Measurements from ENCODE around the gene UMODL1. TPM values are rescaled to one million over a fixed set of nuclear protein-coding genes. Genes with fewer than 3 reads are reported as not detected.

Gene UMODL1
- total RNA-seq, 1 experiment from 2014 or later, result not detected

DNA sequence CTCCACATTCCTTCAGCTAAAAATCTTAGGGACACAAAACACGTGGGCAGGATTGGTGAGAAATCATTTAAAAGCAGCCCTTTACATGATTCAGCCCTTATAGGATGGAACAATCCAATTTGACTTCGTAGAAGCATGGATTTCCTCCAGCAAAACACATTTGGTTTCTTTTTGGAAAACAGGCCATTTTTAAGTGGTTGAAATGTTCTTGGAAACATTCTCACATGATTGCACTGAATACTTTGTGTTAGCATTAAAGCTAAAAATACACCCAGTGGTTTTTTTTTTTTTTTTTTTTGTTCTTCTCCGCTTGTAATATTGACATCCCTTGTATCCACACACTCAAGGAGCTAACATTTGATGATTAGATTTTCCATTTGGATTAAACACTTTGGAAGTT, 105.7 kb downstream of the UMODL1 start:
- TF ChIP-seq, protein P1, sequence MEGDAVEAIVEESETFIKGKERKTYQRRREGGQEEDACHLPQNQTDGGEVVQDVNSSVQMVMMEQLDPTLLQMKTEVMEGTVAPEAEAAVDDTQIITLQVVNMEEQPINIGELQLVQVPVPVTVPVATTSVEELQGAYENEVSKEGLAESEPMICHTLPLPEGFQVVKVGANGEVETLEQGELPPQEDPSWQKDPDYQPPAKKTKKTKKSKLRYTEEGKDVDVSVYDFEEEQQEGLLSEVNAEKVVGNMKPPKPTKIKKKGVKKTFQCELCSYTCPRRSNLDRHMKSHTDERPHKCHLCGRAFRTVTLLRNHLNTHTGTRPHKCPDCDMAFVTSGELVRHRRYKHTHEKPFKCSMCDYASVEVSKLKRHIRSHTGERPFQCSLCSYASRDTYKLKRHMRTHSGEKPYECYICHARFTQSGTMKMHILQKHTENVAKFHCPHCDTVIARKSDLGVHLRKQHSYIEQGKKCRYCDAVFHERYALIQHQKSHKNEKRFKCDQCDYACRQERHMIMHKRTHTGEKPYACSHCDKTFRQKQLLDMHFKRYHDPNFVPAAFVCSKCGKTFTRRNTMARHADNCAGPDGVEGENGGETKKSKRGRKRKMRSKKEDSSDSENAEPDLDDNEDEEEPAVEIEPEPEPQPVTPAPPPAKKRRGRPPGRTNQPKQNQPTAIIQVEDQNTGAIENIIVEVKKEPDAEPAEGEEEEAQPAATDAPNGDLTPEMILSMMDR (conservative IDR thresholded peaks at IDR 0.05), result no peak
- no peak overlapping the region for H3K56ac ChIP-seq (ENCODE audit: insufficient read length, low read depth, low read length)
- peaks cover 0 to 2% of the 10 kb centered on the region in 2 experiments; a peak in 1 of 5 replicates for H3K9me3 Mint-ChIP-seq
- H4K20me1 ChIP-seq (ENCODE audit: control insufficient read depth, insufficient read depth, insufficient read length), result no peaks in the 10 kb centered on the region
- no peak for DNase-seq
- H4K91ac ChIP-seq (ENCODE audit: insufficient read length, low read depth, low read length), result no peak overlapping the region
- no peaks in the 10 kb centered on the region for H3K4me1 ChIP-seq (ENCODE audit: insufficient read depth, low read length)
- no peak overlapping the region for H3K27ac Mint-ChIP-seq
- H3K27ac ChIP-seq (ENCODE audit: insufficient read length, low read depth, low read length), result no peak overlapping the region
- no peak overlapping the region for H3K18ac ChIP-seq (ENCODE audit: insufficient read length, low read depth, low read length)
- H3K27me3 Mint-ChIP-seq (ENCODE audit: low read depth), result peaks cover 15% of the 10 kb centered on the region
- H2BK5ac ChIP-seq (ENCODE audit: insufficient read length, low read length), result no peak overlapping the region
- no CpG with 5 or more reads among the region's 3 CpGs for WGBS (ENCODE audit: extremely low coverage, insufficient read length, low lambda C conversion rate)
- no peak overlapping the region for H3K4me3 Mint-ChIP-seq
- H3K4ac ChIP-seq (ENCODE audit: low read depth, low read length), result no peak overlapping the region
- H3K9me3 ChIP-seq (ENCODE audit: control insufficient read depth, low read depth, low read length), result no peaks in the 10 kb centered on the region
- H2BK120ac ChIP-seq (ENCODE audit: low read depth, low read length, poor library complexity, severe bottlenecking), result no peak overlapping the region
- no peaks in the 10 kb centered on the region for H3K27me3 ChIP-seq (ENCODE audit: insufficient read depth, low read length)
- H4K5ac ChIP-seq (ENCODE audit: insufficient read length, low read depth, low read length), result no peak overlapping the region
- H3T11ph ChIP-seq (ENCODE audit: low read length), result no peak overlapping the region
- H2AFZ ChIP-seq (ENCODE audit: low read length), result no peak overlapping the region
- H3K23ac ChIP-seq (ENCODE audit: insufficient read length, low read depth, low read length), result no peak overlapping the region
- no peaks in the 10 kb centered on the region for H3K36me3 Mint-ChIP-seq (ENCODE audit: insufficient read depth in 1 of 3, low read depth in 3 of 3)
- peaks cover 4% of the 10 kb centered on the region in 2 experiments; a peak in 3 of 4 replicates for H3K4me1 Mint-ChIP-seq
- H3K14ac ChIP-seq (ENCODE audit: insufficient read depth, low read length), result no peak overlapping the region
- no peaks in the 10 kb centered on the region for H3K79me1 ChIP-seq (ENCODE audit: insufficient read depth, low read depth, low read length, poor library complexity, severe bottlenecking)
- no peak overlapping the region for H3K4me2 ChIP-seq (ENCODE audit: insufficient read depth, insufficient read length, low read length)
- H2BK12ac ChIP-seq (ENCODE audit: insufficient read length, low read depth, low read length), result no peak overlapping the region
- H2BK20ac ChIP-seq (ENCODE audit: low read depth, low read length, poor library complexity, severe bottlenecking), result no peak overlapping the region
- H3K23me2 ChIP-seq (ENCODE audit: insufficient read length, low read depth, low read length, poor library complexity, severe bottlenecking), result no peaks in the 10 kb centered on the region
- H2AK5ac ChIP-seq (ENCODE audit: insufficient read length, low read length), result no peak overlapping the region
- no peak overlapping the region for H4K8ac ChIP-seq (replicated peaks; ENCODE audit: insufficient read length, low read depth, low read length)
- H3K79me2 ChIP-seq (ENCODE audit: insufficient read depth, low read length), result no peaks in the 10 kb centered on the region
- H2BK15ac ChIP-seq (ENCODE audit: low read depth, low read length), result no peak overlapping the region
- H3K9ac ChIP-seq (ENCODE audit: extremely low read depth, insufficient read length, low read length), result no peak overlapping the region
